Neural crest cell (in vitro differentiated cells): ENCODE data around the gene GLT8D1. TPM values are rescaled to one million over a fixed set of nuclear protein-coding genes. Genes with fewer than 3 reads are reported as not detected.

Experiments
- DNase-seq: peaks from one replicate; pipeline ENCODE4 v3.0.0; 2021; ENCODE audit warnings: low read depth, mixed read lengths, low spot score
- H3K27ac Mint-ChIP-seq: one replicate; pipeline ENCODE4 v1.8.0; 2021; ENCODE audit warnings: mild to moderate bottlenecking, mixed read lengths; ENCODE audit not compliant: unreplicated experiment
- H3K27me3 Mint-ChIP-seq: 2 replicates; pipeline ENCODE4 v1.8.0; 2021; ENCODE audit warnings: low read depth, mild to moderate bottlenecking, mixed read lengths
- H3K36me3 Mint-ChIP-seq: 2 replicates; pipeline ENCODE4 v1.8.0; 2021; ENCODE audit warnings: low read depth, mild to moderate bottlenecking, mixed read lengths
- H3K4me1 Mint-ChIP-seq: 2 replicates; pipeline ENCODE4 v1.8.0; 2021; ENCODE audit warnings: mixed read lengths
- H3K4me3 Mint-ChIP-seq: one replicate; pipeline ENCODE4 v1.8.0; 2021; ENCODE audit warnings: mild to moderate bottlenecking, mixed read lengths
- H3K9me3 Mint-ChIP-seq: 2 replicates; pipeline ENCODE4 v1.8.0; 2021; ENCODE audit warnings: mixed read lengths
- total RNA-seq: library from RNA; stranded (reverse); gene quantifications from 2 replicates; pipeline ENCODE4 v1.2.1, GENCODE V29; 2021
- TF ChIP-seq, protein P1 (sequence below): fragments of 200-600 bp; sonication (generic); conservative IDR thresholded peaks from 2 replicates; pipeline ENCODE4 v1.5.0; 2021; ENCODE audit warnings: antibody characterized with exemption, mild to moderate bottlenecking

The GLT8D1 gene
- total RNA-seq, 1 donor from 2014 or later = 64.1 TPM

DNA sequence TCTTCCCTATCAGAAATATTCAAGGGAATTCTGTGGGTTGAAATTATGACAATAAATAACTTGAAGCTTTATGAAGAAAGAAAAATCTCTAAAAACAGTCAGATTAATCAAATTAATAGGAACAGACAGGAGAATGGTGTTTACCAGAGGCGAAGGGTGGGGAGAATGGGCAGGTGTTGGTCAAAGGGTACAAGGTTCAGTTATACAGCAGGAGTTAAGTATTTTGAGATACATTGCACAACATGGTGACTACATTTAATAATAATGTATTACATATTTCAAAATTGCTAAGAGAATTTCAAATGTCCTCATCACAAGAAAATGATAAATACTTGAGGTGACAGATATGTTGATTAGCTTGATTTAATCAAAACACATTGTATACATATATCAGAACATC, 18.9 kb upstream of the GLT8D1 start:
- TF ChIP-seq, protein P1, sequence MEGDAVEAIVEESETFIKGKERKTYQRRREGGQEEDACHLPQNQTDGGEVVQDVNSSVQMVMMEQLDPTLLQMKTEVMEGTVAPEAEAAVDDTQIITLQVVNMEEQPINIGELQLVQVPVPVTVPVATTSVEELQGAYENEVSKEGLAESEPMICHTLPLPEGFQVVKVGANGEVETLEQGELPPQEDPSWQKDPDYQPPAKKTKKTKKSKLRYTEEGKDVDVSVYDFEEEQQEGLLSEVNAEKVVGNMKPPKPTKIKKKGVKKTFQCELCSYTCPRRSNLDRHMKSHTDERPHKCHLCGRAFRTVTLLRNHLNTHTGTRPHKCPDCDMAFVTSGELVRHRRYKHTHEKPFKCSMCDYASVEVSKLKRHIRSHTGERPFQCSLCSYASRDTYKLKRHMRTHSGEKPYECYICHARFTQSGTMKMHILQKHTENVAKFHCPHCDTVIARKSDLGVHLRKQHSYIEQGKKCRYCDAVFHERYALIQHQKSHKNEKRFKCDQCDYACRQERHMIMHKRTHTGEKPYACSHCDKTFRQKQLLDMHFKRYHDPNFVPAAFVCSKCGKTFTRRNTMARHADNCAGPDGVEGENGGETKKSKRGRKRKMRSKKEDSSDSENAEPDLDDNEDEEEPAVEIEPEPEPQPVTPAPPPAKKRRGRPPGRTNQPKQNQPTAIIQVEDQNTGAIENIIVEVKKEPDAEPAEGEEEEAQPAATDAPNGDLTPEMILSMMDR = no peak

GRCh38 chr3:52723935-52724334, 18.3 kb upstream of the GLT8D1 start:
- Mint-ChIP-seq H3K9me3 (peaks cover 7% of the 10 kb centered on the region), H3K27ac (no peak overlapping the region), H3K27me3 (no peaks in the 10 kb centered on the region), H3K4me1 (no peaks in the 10 kb centered on the region), H3K36me3 (peaks cover 40% of the 10 kb centered on the region), H3K4me3 (no peak overlapping the region)
- TF ChIP-seq, protein P1 = no peak
- no peak for DNase-seq

More for the DNA sequence above, 18.9 kb upstream of the GLT8D1 start:
- Mint-ChIP-seq H3K27ac (no peak overlapping the region), H3K4me3 (no peak overlapping the region), H3K9me3 (peaks cover 8% of the 10 kb centered on the region), H3K4me1 (no peaks in the 10 kb centered on the region), H3K27me3 (no peaks in the 10 kb centered on the region), H3K36me3 (peaks cover 42% of the 10 kb centered on the region)
- DNase-seq = no peak

DNA sequence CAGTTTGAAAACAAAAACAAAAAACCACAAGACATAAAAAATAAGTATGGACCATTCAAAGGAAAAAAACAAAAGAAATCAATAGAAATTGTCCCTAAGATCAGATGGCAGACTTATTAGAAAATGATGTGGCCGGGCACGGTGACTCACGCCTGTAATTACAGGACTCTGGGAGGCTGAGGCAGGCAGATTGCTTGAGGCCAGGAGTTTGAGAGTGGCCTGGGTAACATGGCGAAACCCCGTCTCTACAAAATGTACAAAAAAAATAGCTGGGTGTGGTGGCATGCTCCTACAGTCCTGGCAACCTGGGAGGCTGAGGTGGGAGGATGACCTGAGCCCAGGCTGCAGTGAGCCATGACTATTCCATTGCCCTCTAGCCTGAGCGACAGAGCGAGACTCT, 16.9 kb upstream of the GLT8D1 start:
- peaks cover 33% of the 10 kb centered on the region for H3K36me3 Mint-ChIP-seq
- no peak overlapping the region for H3K27ac Mint-ChIP-seq
- H3K4me1 Mint-ChIP-seq = no peaks in the 10 kb centered on the region
- H3K9me3 Mint-ChIP-seq = peaks cover 3% of the 10 kb centered on the region
- H3K4me3 Mint-ChIP-seq = no peak overlapping the region
- DNase-seq = no peak
- H3K27me3 Mint-ChIP-seq = no peaks in the 10 kb centered on the region
- TF ChIP-seq, protein P1 = no peak

DNA sequence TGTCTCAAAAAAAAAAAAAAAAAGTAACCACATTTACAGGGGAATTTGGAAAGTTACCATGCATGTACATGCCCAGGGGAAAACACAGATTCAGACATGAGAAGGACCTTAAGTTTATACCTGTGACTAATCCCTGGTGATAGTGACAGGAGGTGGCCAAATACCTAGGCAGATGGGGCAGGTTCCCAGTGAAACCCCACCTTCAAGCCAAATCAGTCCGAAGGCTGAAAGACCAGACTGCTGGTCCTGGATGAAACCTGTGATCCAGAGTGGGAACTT, 16.1 kb upstream of the GLT8D1 start:
- Mint-ChIP-seq H3K4me3 (no peak overlapping the region), H3K27ac (no peak overlapping the region), H3K9me3 (peaks cover 3% of the 10 kb centered on the region), H3K36me3 (peaks cover 29% of the 10 kb centered on the region), H3K4me1 (peaks cover under 1% of the 10 kb centered on the region), H3K27me3 (no peaks in the 10 kb centered on the region)
- no peak for DNase-seq
- TF ChIP-seq, protein P1 = no peak

- no peak overlapping the region for H3K27ac Mint-ChIP-seq
Observed at GRCh38 chr3:52721002-52721729, 15.6 kb upstream of the GLT8D1 start.

More at GRCh38 chr3:52721002-52721729, 15.6 kb upstream of the GLT8D1 start:
- no peak for DNase-seq
- no peak overlapping the region for H3K4me3 Mint-ChIP-seq
- TF ChIP-seq, protein P1 = no peak
- H3K36me3 Mint-ChIP-seq = peaks cover 29% of the 10 kb centered on the region
- H3K27me3 Mint-ChIP-seq = no peaks in the 10 kb centered on the region
- H3K9me3 Mint-ChIP-seq = peaks cover 3% of the 10 kb centered on the region
- H3K4me1 Mint-ChIP-seq = peaks cover 5% of the 10 kb centered on the region
